ENCODE measurements around the gene ENPP6. TPM values are rescaled to one million over a fixed set of nuclear protein-coding genes. Genes with fewer than 3 reads are reported as not detected.

The ENPP6 gene
- total RNA-seq, 1 donor from 2014 or later, result 0.41 TPM

- Mint-ChIP-seq H3K4me3 (ENCODE audit: unreplicated experiment) (no peak overlapping the region), H3K9me3 (ENCODE audit: unreplicated experiment) (no peaks in the 10 kb centered on the region), H3K27me3 (ENCODE audit: unreplicated experiment) (no peaks in the 10 kb centered on the region), H3K27ac (ENCODE audit: unreplicated experiment) (no peak overlapping the region), H3K36me3 (ENCODE audit: low read depth, unreplicated experiment) (no peaks in the 10 kb centered on the region), H3K4me1 (ENCODE audit: unreplicated experiment) (peaks cover 8% of the 10 kb centered on the region)
- no peak for DNase-seq (ENCODE audit: low spot score)
- no peak for TF ChIP-seq CTCF (IDR thresholded peaks at IDR 0.05; ENCODE audit: unreplicated experiment)
These were observed 20.5 kb upstream of the ENPP6 start for GRCh38 chr4:184238072-184238745.

- TF ChIP-seq CTCF (IDR thresholded peaks at IDR 0.05; ENCODE audit: unreplicated experiment), result no peak
- no peaks in the 10 kb centered on the region for H3K36me3 Mint-ChIP-seq (ENCODE audit: low read depth, unreplicated experiment)
- no peaks in the 10 kb centered on the region for H3K9me3 Mint-ChIP-seq (ENCODE audit: unreplicated experiment)
- H3K27me3 Mint-ChIP-seq (ENCODE audit: unreplicated experiment), result no peaks in the 10 kb centered on the region
- peaks cover 8% of the 10 kb centered on the region for H3K4me1 Mint-ChIP-seq (ENCODE audit: unreplicated experiment)
- H3K27ac Mint-ChIP-seq (ENCODE audit: unreplicated experiment), result no peak overlapping the region
- DNase-seq (ENCODE audit: low spot score), result no peak
- H3K4me3 Mint-ChIP-seq (ENCODE audit: unreplicated experiment), result no peak overlapping the region
These were observed 19.9 kb upstream of the ENPP6 start for GRCh38 chr4:184237612-184238011.

GRCh38 chr4:184235526-184235925, 17.9 kb upstream of the ENPP6 start:
- no peak overlapping the region for H3K27ac Mint-ChIP-seq (ENCODE audit: unreplicated experiment)
- DNase-seq (ENCODE audit: low spot score), result no peak
- H3K27me3 Mint-ChIP-seq (ENCODE audit: unreplicated experiment), result no peaks in the 10 kb centered on the region
- no peak for TF ChIP-seq CTCF (IDR thresholded peaks at IDR 0.05; ENCODE audit: unreplicated experiment)
- H3K4me3 Mint-ChIP-seq (ENCODE audit: unreplicated experiment), result no peak overlapping the region
- H3K9me3 Mint-ChIP-seq (ENCODE audit: unreplicated experiment), result no peaks in the 10 kb centered on the region
- H3K4me1 Mint-ChIP-seq (ENCODE audit: unreplicated experiment), result peaks cover 8% of the 10 kb centered on the region
- H3K36me3 Mint-ChIP-seq (ENCODE audit: low read depth, unreplicated experiment), result no peaks in the 10 kb centered on the region

GRCh38 chr4:184234155-184234554, 16.5 kb upstream of the ENPP6 start:
- TF ChIP-seq CTCF (IDR thresholded peaks at IDR 0.05; ENCODE audit: unreplicated experiment), result no peak
- H3K36me3 Mint-ChIP-seq (ENCODE audit: low read depth, unreplicated experiment), result no peaks in the 10 kb centered on the region
- no peak for DNase-seq (ENCODE audit: low spot score)
- no peak overlapping the region for H3K4me3 Mint-ChIP-seq (ENCODE audit: unreplicated experiment)
- H3K9me3 Mint-ChIP-seq (ENCODE audit: unreplicated experiment), result no peaks in the 10 kb centered on the region
- H3K4me1 Mint-ChIP-seq (ENCODE audit: unreplicated experiment), result peaks cover 16% of the 10 kb centered on the region
- H3K27me3 Mint-ChIP-seq (ENCODE audit: unreplicated experiment), result no peaks in the 10 kb centered on the region
- no peak overlapping the region for H3K27ac Mint-ChIP-seq (ENCODE audit: unreplicated experiment)

- DNase-seq (ENCODE audit: low spot score), result no peak
- Mint-ChIP-seq H3K4me1 (ENCODE audit: unreplicated experiment) (peaks cover 11% of the 10 kb centered on the region), H3K9me3 (ENCODE audit: unreplicated experiment) (no peaks in the 10 kb centered on the region), H3K36me3 (ENCODE audit: low read depth, unreplicated experiment) (no peaks in the 10 kb centered on the region), H3K27ac (ENCODE audit: unreplicated experiment) (no peak overlapping the region), H3K4me3 (ENCODE audit: unreplicated experiment) (no peak overlapping the region), H3K27me3 (ENCODE audit: unreplicated experiment) (no peaks in the 10 kb centered on the region)
- no peak for TF ChIP-seq CTCF (IDR thresholded peaks at IDR 0.05; ENCODE audit: unreplicated experiment)
These were observed 15.3 kb upstream of the ENPP6 start for GRCh38 chr4:184232975-184233374.
